H4 (cell line): ENCODE data around the gene PANK3. TPM values are rescaled to one million over a fixed set of nuclear protein-coding genes. Genes with fewer than 3 reads are reported as not detected.
A peak's percentile ranks its signal among the peaks of the same experiment; 100 is the strongest.
"Not testable (repeated sequence)": the region's sequence is repeated elsewhere in the genome, so short reads cannot be mapped to it uniquely, and the experiment has no call there.

Source experiments
- DNase-seq: peaks from one replicate; pipeline ENCODE4 v3.0.0-alpha.2; 2015; ENCODE audit warnings: low spot score
- total RNA-seq: library from RNA; depleted of rRNA; stranded (reverse); fragments of >200 nt; shearing (Covaris generic); gene quantifications from 2 replicates; pipeline ENCODE4 v1.2.3, GENCODE V29; 2014; rRNA removed

PANK3 gene
- 29.5 and 33.0 TPM in 2 replicates for total RNA-seq

- peak; percentile 46 for DNase-seq
These were observed at the start of gene PANK3 for GRCh38 chr5:168578538-168579487. Gene PANK3, minus strand, starts transcription at chr5:168579368. Its CDS starts 85 bp downstream, at chr5:168579283.

- no peak for DNase-seq
These were observed 45.7 kb upstream of the PANK3 start for GRCh38 chr5:168624850-168625364.

GRCh38 chr5:168620807-168621206 is 41.6 kb upstream of the PANK3 start:
- no peak for DNase-seq

- no peak for DNase-seq
These were observed 35.5 kb upstream of the PANK3 start for GRCh38 chr5:168614661-168615060.

- DNase-seq, result no peak
These were observed 34.8 kb upstream of the PANK3 start for GRCh38 chr5:168613996-168614395.

GRCh38 chr5:168613396-168613795 is 34.2 kb upstream of the PANK3 start:
- no peak for DNase-seq

- DNase-seq, result no peak
These were observed 33.8 kb upstream of the PANK3 start for GRCh38 chr5:168612996-168613395.

GRCh38 chr5:168612123-168612522 is 33.0 kb upstream of the PANK3 start:
- no peak for DNase-seq

GRCh38 chr5:168611165-168611564 is 32.0 kb upstream of the PANK3 start:
- DNase-seq, result no peak

- DNase-seq, result no peak
These were observed 30.8 kb upstream of the PANK3 start for GRCh38 chr5:168609806-168610482.

GRCh38 chr5:168608821-168609220 is 29.7 kb upstream of the PANK3 start:
- DNase-seq, result no peak

GRCh38 chr5:168608386-168608785 is 29.2 kb upstream of the PANK3 start:
- no peak for DNase-seq

GRCh38 chr5:168607946-168608345 is 28.8 kb upstream of the PANK3 start:
- DNase-seq, result no peak

GRCh38 chr5:168606562-168606961 is 27.4 kb upstream of the PANK3 start:
- DNase-seq, result no peak

- no peak for DNase-seq
These were observed 25.3 kb upstream of the PANK3 start for GRCh38 chr5:168604436-168604835.

- DNase-seq, result no peak
These were observed 24.6 kb upstream of the PANK3 start for GRCh38 chr5:168603746-168604145.

GRCh38 chr5:168602517-168602916 is 23.3 kb upstream of the PANK3 start:
- no peak for DNase-seq

GRCh38 chr5:168601972-168602371 is 22.8 kb upstream of the PANK3 start:
- no peak for DNase-seq

GRCh38 chr5:168600409-168600808 is 21.2 kb upstream of the PANK3 start:
- peak; percentile 60 for DNase-seq

- no peak for DNase-seq
These were observed 20.7 kb upstream of the PANK3 start for GRCh38 chr5:168599826-168600225.

- no peak for DNase-seq
These were observed 19.5 kb upstream of the PANK3 start for GRCh38 chr5:168598639-168599038.

GRCh38 chr5:168596927-168597326 is 17.8 kb upstream of the PANK3 start:
- no peak for DNase-seq

- DNase-seq, result not testable (repeated sequence)
These were observed 17.0 kb upstream of the PANK3 start for GRCh38 chr5:168596122-168596521.
